Stimulated activated CD8-positive, alpha-beta memory T cell treated with anti-CD3 and anti-CD28 coated beads, Interleukin-7, amount 100 ng/mL, for 1 hour (primary cell): ENCODE data around the gene C2orf76.
"Not testable (repeated sequence)": the region's sequence is repeated elsewhere in the genome, so short reads cannot be mapped to it uniquely, and the experiment has no call there.

ENCODE experiments used
- DNase-seq, 2 donors: peaks; one replicate each; pipeline ENCODE4 v3.0.0-alpha.2; 2020; ENCODE audit warnings: low read depth in 2 of 2

Gene C2orf76

GRCh38 chr2:119366649-119367471, at the start of gene C2orf76, which contains the start of gene DBI:
TSS of gene C2orf76 (minus strand) at chr2:119366834. CDS start at chr2:119339959, 26,875 bp downstream.
TSS of gene DBI (plus strand) at chr2:119366977. CDS start at chr2:119367052, 75 bp downstream.
- peak; percentile 82 to 84 for DNase-seq

- DNase-seq, result no peak
These were observed 49.0 kb upstream of the C2orf76 start for GRCh38 chr2:119415630-119416029.

GRCh38 chr2:119414894-119415293, 48.3 kb upstream of the C2orf76 start:
- DNase-seq, result no peak

GRCh38 chr2:119409506-119409905, 42.9 kb upstream of the C2orf76 start:
- DNase-seq, result no peak

- DNase-seq, result no peak
These were observed 41.6 kb upstream of the C2orf76 start for GRCh38 chr2:119408221-119408619.

- no peak for DNase-seq
These were observed 41.0 kb upstream of the C2orf76 start for GRCh38 chr2:119407430-119408220.

GRCh38 chr2:119405151-119405550, 38.5 kb upstream of the C2orf76 start:
- no peak for DNase-seq

- not testable (repeated sequence) for DNase-seq
These were observed 37.0 kb upstream of the C2orf76 start for GRCh38 chr2:119403618-119404017.

GRCh38 chr2:119402645-119403560, 36.3 kb upstream of the C2orf76 start:
- no peak for DNase-seq

GRCh38 chr2:119402106-119402505, 35.5 kb upstream of the C2orf76 start:
- no peak for DNase-seq

GRCh38 chr2:119397196-119397595, 30.6 kb upstream of the C2orf76 start:
- DNase-seq, result no peak

GRCh38 chr2:119393971-119394748, 27.5 kb upstream of the C2orf76 start:
- DNase-seq, result no peak

GRCh38 chr2:119389615-119390306, 23.1 kb upstream of the C2orf76 start:
- no peak for DNase-seq

- DNase-seq, result no peak
These were observed 20.9 kb upstream of the C2orf76 start for GRCh38 chr2:119387381-119388129.

GRCh38 chr2:119385466-119385865, 18.8 kb upstream of the C2orf76 start:
- DNase-seq, result no peak

- DNase-seq, result no peak
These were observed 18.3 kb upstream of the C2orf76 start for GRCh38 chr2:119384971-119385370.

- DNase-seq, result no peak
These were observed 16.9 kb upstream of the C2orf76 start for GRCh38 chr2:119383410-119384140.

- DNase-seq, result no peak
These were observed 11.9 kb upstream of the C2orf76 start for GRCh38 chr2:119378566-119378965.

GRCh38 chr2:119377993-119378345, 11.3 kb upstream of the C2orf76 start:
- no peak for DNase-seq
